Measurements from ENCODE around the gene GNL1. TPM values are rescaled to one million over a fixed set of nuclear protein-coding genes. Genes with fewer than 3 reads are reported as not detected.
A peak's percentile ranks its signal among the peaks of the same experiment; 100 is the strongest.

Gene GNL1
- total RNA-seq, 1 experiment from 2014 or later = 94.1 TPM

DNA sequence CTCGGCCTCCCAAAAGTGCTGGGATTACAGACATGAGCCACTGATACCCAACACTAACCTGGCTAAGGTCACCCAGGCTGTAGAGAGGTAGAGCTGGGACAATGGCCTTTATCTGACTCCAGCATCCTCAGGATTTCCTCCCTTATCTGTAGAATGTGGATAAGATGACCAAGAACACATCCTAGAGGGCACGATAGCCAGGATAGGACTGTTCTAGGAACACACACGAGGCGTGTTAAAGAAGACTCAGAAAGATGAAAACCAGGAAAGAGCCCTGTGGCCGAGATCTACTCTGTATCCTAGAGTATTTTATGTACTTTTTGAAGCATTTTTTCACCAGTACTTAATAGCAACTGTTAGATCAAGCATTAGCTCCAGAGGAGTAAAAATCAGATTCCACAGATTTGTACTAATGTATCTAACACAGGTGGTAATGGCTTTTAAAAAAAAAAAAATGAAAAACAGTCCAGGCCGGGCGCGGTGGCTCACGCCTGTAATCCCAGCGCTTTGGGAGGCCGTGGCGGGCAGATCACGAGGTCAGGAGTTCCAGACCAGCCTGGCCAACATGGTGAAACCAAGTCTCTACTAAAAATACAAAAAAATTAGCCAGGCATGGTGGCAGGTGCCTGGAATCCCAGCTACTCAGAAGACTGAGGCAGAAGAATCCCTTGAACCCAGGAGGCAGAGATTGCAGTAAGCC, 43.5 kb upstream of the GNL1 start:
- Histone ChIP-seq H3K36me3 (ENCODE audit: control insufficient read depth, insufficient read depth, low read length) (peaks cover 9% of the 10 kb centered on the region), H3K9me3 (no peaks in the 10 kb centered on the region), H3K4me3 (ENCODE audit: low read depth, low read length) (no peak overlapping the region), H3K4me1 (no peaks in the 10 kb centered on the region), H3K27me3 (replicated peaks; ENCODE audit: control insufficient read depth, insufficient read depth, low read length) (no peaks in the 10 kb centered on the region)
- H3K9me3 Mint-ChIP-seq (ENCODE audit: unreplicated experiment) = no peaks in the 10 kb centered on the region
- no peak for DNase-seq
- peak overlapping the region; percentile 53 for H3K27ac Mint-ChIP-seq (ENCODE audit: unreplicated experiment)
- intact Hi-C loops (cut with micrococcal nuclease; ENCODE audit: unreplicated experiment) = loop anchor here (5.0 kb wide), 1 partner anchor 42 kb away; the partner anchor contains the start of genes GNL1 and PRR3
- H3K4me1 Mint-ChIP-seq (ENCODE audit: low read depth, unreplicated experiment) = no peaks in the 10 kb centered on the region
- H3K4me3 Mint-ChIP-seq (ENCODE audit: unreplicated experiment) = no peak overlapping the region
- no peaks in the 10 kb centered on the region for H3K27me3 Mint-ChIP-seq (ENCODE audit: insufficient read depth, unreplicated experiment)
- ChIA-PET POLR2A (interaction anchor here (0.6 to 1.6 kb wide), 2 partner anchors 13 to 38 kb away, joined by 4 read pairs; no protein-coding TSS in a partner anchor), CTCF (interaction anchor here (0.6 kb wide), 1 partner anchor 133 kb away, joined by 4 read pairs; no protein-coding TSS in a partner anchor)
- no TSS peak for BruUV-seq (replicated peaks)
- no peak for TF ChIP-seq CTCF (IDR thresholded peaks at IDR 0.05; ENCODE audit: insufficient read depth in 1 of 2, low read depth in 1 of 2, low read length in 1 of 2, severe bottlenecking in 1 of 2, unreplicated experiment in 1 of 2)
- peaks cover 94% of the 10 kb centered on the region for H3K36me3 Mint-ChIP-seq (ENCODE audit: insufficient read depth, unreplicated experiment)

- Histone ChIP-seq H3K9me3 (no peaks in the 10 kb centered on the region), H3K4me3 (ENCODE audit: low read depth, low read length) (no peak overlapping the region), H3K27me3 (replicated peaks; ENCODE audit: control insufficient read depth, insufficient read depth, low read length) (no peaks in the 10 kb centered on the region), H3K4me1 (no peaks in the 10 kb centered on the region), H3K36me3 (ENCODE audit: control insufficient read depth, insufficient read depth, low read length) (peaks cover 5% of the 10 kb centered on the region)
- H3K27me3 Mint-ChIP-seq (ENCODE audit: insufficient read depth, unreplicated experiment) = no peaks in the 10 kb centered on the region
- H3K4me3 Mint-ChIP-seq (ENCODE audit: unreplicated experiment) = no peak overlapping the region
- peaks cover 94% of the 10 kb centered on the region for H3K36me3 Mint-ChIP-seq (ENCODE audit: insufficient read depth, unreplicated experiment)
- no TSS peak for BruUV-seq (replicated peaks)
- H3K4me1 Mint-ChIP-seq (ENCODE audit: low read depth, unreplicated experiment) = no peaks in the 10 kb centered on the region
- no peaks in the 10 kb centered on the region for H3K9me3 Mint-ChIP-seq (ENCODE audit: unreplicated experiment)
- DNase-seq = no peak
- no peak for TF ChIP-seq CTCF (IDR thresholded peaks at IDR 0.05; ENCODE audit: insufficient read depth in 1 of 2, low read depth in 1 of 2, low read length in 1 of 2, severe bottlenecking in 1 of 2, unreplicated experiment in 1 of 2)
- H3K27ac Mint-ChIP-seq (ENCODE audit: unreplicated experiment) = no peak overlapping the region
- intact Hi-C loops (cut with micrococcal nuclease; ENCODE audit: unreplicated experiment) = loop anchor here (5.0 kb wide), 1 partner anchor 42 kb away; the partner anchor contains the start of genes GNL1 and PRR3
- POLR2A ChIA-PET = interaction anchor here (0.6 kb wide), 2 partner anchors 39 to 106 kb away, joined by 4 to 6 read pairs; no protein-coding TSS in a partner anchor
- CTCF ChIA-PET = interaction anchor here (0.6 to 1.2 kb wide), 2 partner anchors 58 to 132 kb away, joined by 4 read pairs; no protein-coding TSS in a partner anchor
These were observed 42.8 kb upstream of the GNL1 start for GRCh38 chr6:30598912-30599624.
